PFSK-1 (cell line): Measurements from ENCODE around the gene RFFL.

Source experiments
- FOXP2 ChIP-seq: optimal IDR thresholded peaks from 2 replicates; pipeline ENCODE3; 2011; ENCODE audit warnings: borderline replicate concordance, control low read depth, inconsistent platforms; ENCODE audit not compliant: insufficient read depth; ENCODE audit errors: extremely low read length, extremely low read depth
- POLR2AphosphoS5 ChIP-seq: IDR thresholded peaks from 2 replicates; pipeline ENCODE4 v1.6.1; 2012; ENCODE audit warnings: low read depth, mild to moderate bottlenecking, control low read depth, low read length, moderate library complexity
- REST ChIP-seq, 2 experiments: IDR thresholded peaks; 2 replicates each; pipeline versions ENCODE4 v1.6.1 to v1.8.0; 2011 to 2012; ENCODE audit warnings: low read depth in 2 of 2, low read length in 2 of 2, control low read depth in 1 of 2, inconsistent platforms in 1 of 2, mild to moderate bottlenecking in 1 of 2, moderate library complexity in 1 of 2; ENCODE audit not compliant: insufficient read depth in 1 of 2
- SIN3A ChIP-seq: IDR thresholded peaks from 2 replicates; pipeline ENCODE4 v1.6.1; 2012; ENCODE audit warnings: mild to moderate bottlenecking, low read length, moderate library complexity, borderline replicate concordance; ENCODE audit not compliant: insufficient read depth
- TAF1 ChIP-seq: IDR thresholded peaks from 2 replicates; pipeline ENCODE4 v1.6.1; 2012; ENCODE audit warnings: low read length, control low read depth, borderline replicate concordance; ENCODE audit not compliant: insufficient read depth

- TF ChIP-seq SIN3A = no peak
- TF ChIP-seq POLR2AphosphoS5 = no peak
- no peak for TF ChIP-seq FOXP2
- no peak for TF ChIP-seq TAF1
- TF ChIP-seq REST (IDR thresholded peaks at IDR 0.05; ENCODE audit: insufficient read depth in 1 of 2, low read depth in 2 of 2, low read length in 2 of 2) = no peak
Observed at GRCh38 chr17:35006345-35006744, 57.2 kb downstream of the RFFL start.
